ENCODE results near the gene MUC6. TPM values are rescaled to one million over a fixed set of nuclear protein-coding genes. Genes with fewer than 3 reads are reported as not detected.

MUC6 gene
- total and polyA plus RNA-seq, 2 donors (not counting 3 experiments of a cell fraction or from before 2014, with no cell fraction given): not detected

DNA sequence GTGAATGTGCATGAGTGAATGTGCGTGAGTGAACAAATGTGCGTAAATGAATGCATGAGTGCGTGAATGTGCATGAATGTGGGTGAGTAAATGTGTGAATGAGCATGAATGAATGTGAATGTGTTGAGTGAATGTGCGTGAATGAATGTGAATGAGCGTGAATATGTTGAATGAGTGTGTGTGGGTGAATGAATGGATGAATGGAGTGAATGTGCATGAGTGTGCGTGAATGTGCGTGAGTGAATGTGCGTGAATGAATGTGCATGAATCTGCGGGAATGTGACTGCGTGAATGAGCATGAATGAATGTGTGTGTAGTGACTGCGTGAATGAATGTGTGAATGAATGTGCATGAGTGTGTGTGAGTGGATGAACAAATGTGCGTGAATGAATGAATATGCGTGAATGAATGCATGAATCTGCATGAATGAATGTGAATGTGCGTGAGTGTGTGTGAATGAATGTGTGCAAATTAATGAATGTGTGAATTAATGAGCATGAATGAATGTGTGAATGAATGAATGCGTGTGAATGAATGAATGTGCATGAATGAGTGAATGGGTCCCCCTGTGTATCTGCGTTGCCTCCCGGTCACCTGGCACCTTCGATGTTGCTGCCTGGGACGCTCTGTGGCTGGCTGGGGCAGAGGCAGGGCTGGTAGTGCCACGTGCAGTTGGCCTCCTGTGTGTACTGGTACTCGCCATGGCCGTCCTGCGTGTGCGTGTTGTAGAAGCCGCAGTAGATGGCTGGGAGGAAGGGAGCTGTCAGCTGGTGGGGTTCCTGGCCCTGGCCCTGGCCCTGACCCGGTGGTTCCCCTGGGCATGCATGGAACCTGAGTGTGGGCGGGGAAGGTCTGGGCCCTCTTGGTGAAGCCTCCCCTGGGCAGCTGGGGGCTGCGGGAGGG, 13.4 kb downstream of the MUC6 start:
- CTCF ChIA-PET: no interaction called here
- no peaks in the 10 kb centered on the region for H3K9me3 ChIP-seq (replicated peaks; ENCODE audit: control insufficient read depth, insufficient read depth, low read length)
- H3K9me1 ChIP-seq (replicated peaks; ENCODE audit: control insufficient read depth, extremely low read depth, insufficient read depth, low read length): no peaks in the 10 kb centered on the region
- H4K20me1 ChIP-seq (replicated peaks; ENCODE audit: control insufficient read depth, extremely low read depth, insufficient read depth, low read length): no peaks in the 10 kb centered on the region
- BruUV-seq (replicated peaks): no TSS peak
- no peak overlapping the region for H2AFZ ChIP-seq (ENCODE audit: low read depth, low read length)
- intact Hi-C loops (cut with micrococcal nuclease): no loop called here
- DNase-seq (ENCODE audit: low read depth, low spot score) (no peak), FAIRE-seq (no peak)
- H3K27ac ChIP-seq (ENCODE audit: insufficient read depth, low read depth, low read length): no peak overlapping the region
- no peaks in the 10 kb centered on the region for H3K79me2 ChIP-seq (ENCODE audit: control insufficient read depth, insufficient read depth, low read length)
- TF ChIP-seq JUN (IDR thresholded peaks at IDR 0.05; ENCODE audit: borderline replicate concordance, insufficient read depth, insufficient read length, low read depth): no peak
- TF ChIP-seq, protein P1, sequence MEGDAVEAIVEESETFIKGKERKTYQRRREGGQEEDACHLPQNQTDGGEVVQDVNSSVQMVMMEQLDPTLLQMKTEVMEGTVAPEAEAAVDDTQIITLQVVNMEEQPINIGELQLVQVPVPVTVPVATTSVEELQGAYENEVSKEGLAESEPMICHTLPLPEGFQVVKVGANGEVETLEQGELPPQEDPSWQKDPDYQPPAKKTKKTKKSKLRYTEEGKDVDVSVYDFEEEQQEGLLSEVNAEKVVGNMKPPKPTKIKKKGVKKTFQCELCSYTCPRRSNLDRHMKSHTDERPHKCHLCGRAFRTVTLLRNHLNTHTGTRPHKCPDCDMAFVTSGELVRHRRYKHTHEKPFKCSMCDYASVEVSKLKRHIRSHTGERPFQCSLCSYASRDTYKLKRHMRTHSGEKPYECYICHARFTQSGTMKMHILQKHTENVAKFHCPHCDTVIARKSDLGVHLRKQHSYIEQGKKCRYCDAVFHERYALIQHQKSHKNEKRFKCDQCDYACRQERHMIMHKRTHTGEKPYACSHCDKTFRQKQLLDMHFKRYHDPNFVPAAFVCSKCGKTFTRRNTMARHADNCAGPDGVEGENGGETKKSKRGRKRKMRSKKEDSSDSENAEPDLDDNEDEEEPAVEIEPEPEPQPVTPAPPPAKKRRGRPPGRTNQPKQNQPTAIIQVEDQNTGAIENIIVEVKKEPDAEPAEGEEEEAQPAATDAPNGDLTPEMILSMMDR (IDR thresholded peaks at IDR 0.05; ENCODE audit: extremely low read depth in 1 of 2, insufficient read depth in 1 of 2, low read depth in 1 of 2, low read length in 2 of 2): no peak
- no peak for TF ChIP-seq GATA2 (IDR thresholded peaks at IDR 0.05; ENCODE audit: insufficient read depth, insufficient read length, low read depth, low read length)
- no peak for TF ChIP-seq POLR2AphosphoS5 (IDR thresholded peaks at IDR 0.05; ENCODE audit: insufficient read depth, low read depth, low read length)
- no peak for TF ChIP-seq POLR2A (IDR thresholded peaks at IDR 0.05; ENCODE audit: low read depth, low read length)
- no peak for TF ChIP-seq MYC (IDR thresholded peaks at IDR 0.05; ENCODE audit: low read depth, low read length)
- TF ChIP-seq FOS (IDR thresholded peaks at IDR 0.05; ENCODE audit: borderline replicate concordance, insufficient read depth, low read length): no peak
- TF ChIP-seq EZH2 (IDR thresholded peaks at IDR 0.05; ENCODE audit: borderline replicate concordance, low read depth, low read length, severe bottlenecking): no peak
- TF ChIP-seq, protein P2, sequence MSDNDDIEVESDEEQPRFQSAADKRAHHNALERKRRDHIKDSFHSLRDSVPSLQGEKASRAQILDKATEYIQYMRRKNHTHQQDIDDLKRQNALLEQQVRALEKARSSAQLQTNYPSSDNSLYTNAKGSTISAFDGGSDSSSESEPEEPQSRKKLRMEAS (IDR thresholded peaks at IDR 0.05; ENCODE audit: insufficient read depth, insufficient read length): no peak
- dilution Hi-C loops (cut with MboI; ENCODE audit: extremely low pct_ligation_motif_present, low sequenced_read_pairs): no loop called here
- H3K27me3 ChIP-seq (ENCODE audit: control insufficient read depth in 2 of 2, insufficient read depth in 2 of 2, low read length in 2 of 2): no peaks in the 10 kb centered on the region
- no peak overlapping the region for H3K4me3 ChIP-seq (replicated peaks in 1 of 3; ENCODE audit: insufficient read depth in 1 of 3, low read depth in 1 of 3, low read length in 3 of 3)
- POLR2A ChIA-PET: no interaction called here
- no peak overlapping the region for H3K9ac ChIP-seq (replicated peaks; ENCODE audit: extremely low read depth, insufficient read depth, low read length)
- no peaks in the 10 kb centered on the region for H3K36me3 ChIP-seq (ENCODE audit: control insufficient read depth in 2 of 2, extremely low read depth in 1 of 2, insufficient read depth in 2 of 2, low read length in 2 of 2)
- H3K4me2 ChIP-seq (ENCODE audit: insufficient read depth, low read length): no peak overlapping the region
- H3K4me1 ChIP-seq (ENCODE audit: control insufficient read depth, extremely low read depth, insufficient read depth, low read length): no peaks in the 10 kb centered on the region
